ENCODE data around the gene DHRS4L2.
"Not testable (repeated sequence)": the region's sequence is repeated elsewhere in the genome, so short reads cannot be mapped to it uniquely, and the experiment has no call there.

The DHRS4L2 gene

DNA sequence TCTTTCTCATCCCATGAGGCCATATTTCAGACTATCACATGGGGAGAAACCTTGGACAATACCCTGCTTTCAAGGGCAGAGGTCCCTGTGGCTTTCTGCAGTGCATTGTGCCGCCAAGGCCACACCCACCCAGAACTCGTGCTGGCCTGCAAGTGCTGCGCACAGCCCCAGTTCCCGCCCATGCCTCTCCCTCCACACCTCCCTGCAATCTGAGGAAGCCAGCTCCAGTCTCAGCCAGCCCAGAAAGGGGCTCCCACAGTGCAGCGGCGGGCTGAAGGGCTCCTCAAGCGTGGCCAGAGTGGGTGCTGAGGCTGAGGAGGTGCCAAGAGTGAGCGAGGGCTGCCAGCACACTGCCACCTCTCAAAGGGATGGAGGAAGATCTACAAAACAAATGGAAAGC is 15.6 kb upstream of the DHRS4L2 start:
- not testable (repeated sequence) for DNase-seq (ENCODE audit: low read depth)

GRCh38 chr14:23974041-23974440 is 14.7 kb upstream of the DHRS4L2 start:
- DNase-seq (ENCODE audit: low read depth), result not testable (repeated sequence)

GRCh38 chr14:23977208-23977607 is 11.5 kb upstream of the DHRS4L2 start:
- DNase-seq (ENCODE audit: low read depth), result not testable (repeated sequence)

- not testable (repeated sequence) for DNase-seq (ENCODE audit: low read depth)
Observed at GRCh38 chr14:23981951-23982813, 6.5 kb upstream of the DHRS4L2 start.

- DNase-seq (ENCODE audit: low read depth), result no peak
Observed at GRCh38 chr14:23984891-23985602, 3.7 kb upstream of the DHRS4L2 start.

DNA sequence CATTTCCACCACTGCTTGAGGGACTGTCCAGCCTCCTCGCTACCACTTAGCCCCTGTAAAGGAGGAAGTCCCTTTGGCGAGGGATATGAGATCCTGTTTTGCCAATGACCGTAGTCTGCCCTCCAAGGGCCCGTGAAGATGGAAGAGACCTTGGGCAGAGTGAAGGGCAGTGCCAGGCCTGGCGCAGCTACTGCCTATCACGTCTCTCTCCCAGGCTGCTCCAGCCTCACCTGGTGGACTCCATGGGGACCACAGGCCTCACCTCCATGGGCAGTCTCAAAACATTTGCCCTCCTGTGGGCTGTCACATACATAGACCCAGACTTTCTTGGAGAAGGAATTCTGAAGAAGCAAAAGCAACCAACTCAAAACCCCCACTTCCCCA is 514 bp upstream of the DHRS4L2 start:
- not testable (repeated sequence) for DNase-seq (ENCODE audit: low read depth)

DNA sequence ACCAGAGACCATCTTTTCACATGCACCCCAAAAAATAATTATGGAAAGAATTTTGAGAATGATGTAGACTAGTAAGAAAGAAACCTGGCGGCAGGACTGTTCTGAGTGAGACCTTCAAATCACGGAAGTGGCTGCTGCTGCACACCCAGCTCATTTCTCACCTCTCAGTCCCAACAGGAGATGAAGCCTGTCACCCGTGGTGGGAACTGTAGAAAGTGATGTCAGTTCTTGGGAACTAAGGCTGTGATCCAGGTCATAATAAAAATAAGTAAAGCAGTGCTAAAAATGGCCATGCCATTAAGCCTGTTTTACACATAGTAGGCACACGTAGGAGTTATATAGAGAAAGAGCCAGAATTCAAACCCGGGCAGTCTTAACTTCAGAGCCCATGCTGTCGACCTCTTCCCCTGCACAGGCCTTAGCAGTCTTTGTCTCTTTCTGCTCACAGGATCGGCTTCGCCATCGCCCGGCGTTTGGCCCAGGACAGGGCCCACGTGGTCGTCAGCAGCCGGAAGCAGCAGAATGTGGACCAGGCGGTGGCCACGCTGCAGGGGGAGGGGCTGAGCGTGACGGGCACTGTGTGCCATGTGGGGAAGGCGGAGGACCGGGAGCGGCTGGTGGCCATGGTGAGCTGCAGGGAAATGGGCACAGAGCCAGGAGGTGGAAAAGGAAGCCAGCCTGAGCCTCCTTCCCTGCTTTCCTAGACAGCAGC is 1.2 kb downstream of the DHRS4L2 start:
- DNase-seq (ENCODE audit: low read depth), result not testable (repeated sequence)

GRCh38 chr14:23990961-23991360 is 2.2 kb downstream of the DHRS4L2 start:
- DNase-seq (ENCODE audit: low read depth), result not testable (repeated sequence)

- DNase-seq (ENCODE audit: low read depth), result not testable (repeated sequence)
Observed at GRCh38 chr14:23993042-23993441, 4.3 kb downstream of the DHRS4L2 start.

DNA sequence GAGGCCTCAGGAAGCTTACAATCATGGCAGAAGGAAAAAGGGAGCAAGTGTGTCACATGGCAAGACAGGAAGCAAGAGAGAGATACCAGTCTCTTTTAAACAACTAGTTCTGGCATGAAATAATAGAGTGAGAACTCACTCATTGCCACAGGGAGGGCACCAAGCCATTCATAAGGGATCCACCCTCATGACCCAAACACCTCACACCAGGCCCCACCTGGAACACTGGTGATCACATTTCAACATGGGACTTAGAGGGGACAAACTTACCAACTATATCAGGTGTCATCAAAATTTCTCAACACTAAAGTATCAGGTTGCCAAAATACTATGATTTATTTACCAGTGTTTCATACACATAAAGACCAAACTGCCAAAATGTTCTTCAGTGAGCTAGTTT is 7.3 kb downstream of the DHRS4L2 start:
- not testable (repeated sequence) for DNase-seq (ENCODE audit: low read depth)

DNA sequence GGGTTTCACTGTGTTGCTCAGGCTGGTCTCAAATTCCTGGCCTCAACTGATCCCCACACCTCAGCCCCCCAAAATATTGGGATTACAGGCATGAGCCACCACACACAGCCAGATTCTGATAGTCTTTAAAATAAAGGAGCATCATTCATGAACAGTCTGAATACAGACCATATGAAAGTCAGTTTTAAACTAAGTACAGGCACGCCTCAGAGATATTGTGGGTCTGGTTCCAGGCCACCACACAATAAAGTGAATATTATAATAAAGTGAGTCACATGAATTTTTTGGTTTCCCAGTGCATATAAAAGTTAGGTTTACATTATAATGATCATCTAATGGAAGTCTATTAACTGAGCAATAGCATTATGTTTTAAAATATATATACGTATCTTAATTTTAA is 8.1 kb downstream of the DHRS4L2 start:
- not testable (repeated sequence) for DNase-seq (ENCODE audit: low read depth)

GRCh38 chr14:23999640-24000039 is 10.9 kb downstream of the DHRS4L2 start:
- DNase-seq (ENCODE audit: low read depth), result not testable (repeated sequence)

- DNase-seq (ENCODE audit: low read depth), result not testable (repeated sequence)
Observed at GRCh38 chr14:24001078-24001477, 12.3 kb downstream of the DHRS4L2 start.

DNA sequence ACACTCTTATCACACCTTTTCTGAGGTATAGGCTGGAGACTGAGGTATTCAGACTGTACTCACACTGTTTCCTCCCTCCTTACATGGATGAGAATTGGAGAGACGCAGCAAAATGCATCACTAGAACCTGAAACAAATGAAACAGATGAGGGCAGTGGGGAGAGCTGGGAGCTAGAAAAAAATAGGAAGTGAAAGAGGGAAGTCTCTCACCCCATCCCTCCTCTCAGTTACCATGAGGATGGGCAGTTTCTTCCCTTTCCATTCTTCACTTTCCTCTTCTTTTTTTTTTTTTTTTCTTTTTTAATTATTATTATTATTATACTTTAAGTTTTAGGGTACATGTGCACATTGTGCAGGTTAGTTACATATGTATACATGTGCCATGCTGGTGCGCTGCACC is 12.9 kb downstream of the DHRS4L2 start:
- not testable (repeated sequence) for DNase-seq (ENCODE audit: low read depth)

GRCh38 chr14:24006471-24006816 is 17.7 kb downstream of the DHRS4L2 start:
- DNase-seq (ENCODE audit: low read depth), result not testable (repeated sequence)

DNA sequence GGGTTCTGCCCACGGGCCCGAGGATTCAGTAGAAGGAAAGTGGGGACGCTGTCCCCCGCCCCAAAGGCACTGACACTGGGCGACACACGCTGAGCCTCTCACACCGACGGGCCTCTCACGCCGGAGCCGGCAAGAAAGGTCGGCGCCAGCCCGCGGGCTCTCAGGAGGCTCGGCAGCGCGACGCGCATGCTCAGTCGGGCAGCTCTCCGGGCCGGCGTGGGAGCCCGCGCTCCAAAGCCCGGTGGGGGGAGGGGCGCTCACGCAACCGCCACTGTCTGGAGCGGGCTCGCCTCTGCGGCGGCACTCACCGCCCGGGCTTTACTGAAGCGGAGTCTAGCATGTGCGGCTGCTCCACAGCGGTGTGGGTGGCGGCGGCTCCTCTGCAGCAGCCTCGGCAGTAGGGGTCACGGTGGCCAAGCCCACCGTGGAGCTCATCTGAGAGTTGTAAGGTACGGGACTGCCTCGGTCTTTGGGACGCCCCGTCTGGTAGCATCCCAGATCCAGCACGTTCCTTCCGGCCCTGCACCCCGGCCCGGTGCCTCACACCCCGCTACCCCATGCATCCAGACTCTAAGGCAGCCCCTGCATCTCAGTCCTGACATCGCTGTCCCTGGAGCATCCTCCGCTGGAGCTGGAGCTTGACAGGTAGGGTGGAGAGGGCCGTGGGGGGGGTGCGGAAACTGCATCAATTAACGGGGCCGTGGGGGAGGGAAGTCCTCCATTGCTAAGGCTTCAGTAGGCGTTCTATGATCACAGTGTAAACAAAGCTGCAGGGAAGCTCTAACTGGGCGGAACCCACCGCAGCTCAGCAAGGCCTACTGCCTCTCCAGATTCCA is 18.3 kb downstream of the DHRS4L2 start:
- peak; percentile 63 for DNase-seq (ENCODE audit: low read depth)

- no peak for DNase-seq (ENCODE audit: low read depth)
Observed at GRCh38 chr14:24011051-24011450, 22.3 kb downstream of the DHRS4L2 start.

GRCh38 chr14:24012726-24013273 is 24.1 kb downstream of the DHRS4L2 start:
- not testable (repeated sequence) for DNase-seq (ENCODE audit: low read depth)

- DNase-seq (ENCODE audit: low read depth), result no peak
Observed at GRCh38 chr14:24013654-24014514, 25.2 kb downstream of the DHRS4L2 start.

DNA sequence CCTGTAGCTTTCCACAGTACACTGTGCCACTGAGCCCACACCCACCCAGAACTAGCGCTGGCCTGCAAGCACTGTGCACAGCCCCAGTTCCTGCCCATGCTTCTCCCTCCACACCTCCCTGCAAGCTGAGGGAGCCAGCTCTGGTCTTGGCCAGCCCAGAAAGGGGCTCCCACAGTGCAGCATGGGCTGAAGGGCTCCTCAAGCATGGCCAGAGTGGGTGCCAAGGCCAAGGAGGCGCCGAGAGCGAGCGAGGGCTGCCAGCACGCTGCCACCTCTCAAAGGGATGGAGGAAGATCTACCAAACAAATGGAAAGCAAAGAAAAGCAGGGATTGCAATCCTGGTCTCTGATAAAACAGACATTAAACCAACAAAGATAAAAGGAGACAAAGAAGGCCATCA is 27.0 kb downstream of the DHRS4L2 start:
- DNase-seq (ENCODE audit: low read depth), result not testable (repeated sequence)

Data from activated T-helper 9 cell treated with anti-CD3 and anti-CD28 coated beads, Interleukin-2, amount 50 U/mL, for 16 hours (primary cell).